NCI-H82 treated with DMSO at 0.1 percent for 48 hours (cell line): ENCODE measurements around the gene CFAP65.

Experiments
- DNase-seq: peaks from one replicate; lab custom pipeline; 2025; ENCODE audit not compliant: unreplicated experiment; lab: John Stamatoyannopoulos, UW

CFAP65 gene

GRCh38 chr2:219062081-219062480 is 20.8 kb upstream of the CFAP65 start:
- DNase-seq = no peak

DNA sequence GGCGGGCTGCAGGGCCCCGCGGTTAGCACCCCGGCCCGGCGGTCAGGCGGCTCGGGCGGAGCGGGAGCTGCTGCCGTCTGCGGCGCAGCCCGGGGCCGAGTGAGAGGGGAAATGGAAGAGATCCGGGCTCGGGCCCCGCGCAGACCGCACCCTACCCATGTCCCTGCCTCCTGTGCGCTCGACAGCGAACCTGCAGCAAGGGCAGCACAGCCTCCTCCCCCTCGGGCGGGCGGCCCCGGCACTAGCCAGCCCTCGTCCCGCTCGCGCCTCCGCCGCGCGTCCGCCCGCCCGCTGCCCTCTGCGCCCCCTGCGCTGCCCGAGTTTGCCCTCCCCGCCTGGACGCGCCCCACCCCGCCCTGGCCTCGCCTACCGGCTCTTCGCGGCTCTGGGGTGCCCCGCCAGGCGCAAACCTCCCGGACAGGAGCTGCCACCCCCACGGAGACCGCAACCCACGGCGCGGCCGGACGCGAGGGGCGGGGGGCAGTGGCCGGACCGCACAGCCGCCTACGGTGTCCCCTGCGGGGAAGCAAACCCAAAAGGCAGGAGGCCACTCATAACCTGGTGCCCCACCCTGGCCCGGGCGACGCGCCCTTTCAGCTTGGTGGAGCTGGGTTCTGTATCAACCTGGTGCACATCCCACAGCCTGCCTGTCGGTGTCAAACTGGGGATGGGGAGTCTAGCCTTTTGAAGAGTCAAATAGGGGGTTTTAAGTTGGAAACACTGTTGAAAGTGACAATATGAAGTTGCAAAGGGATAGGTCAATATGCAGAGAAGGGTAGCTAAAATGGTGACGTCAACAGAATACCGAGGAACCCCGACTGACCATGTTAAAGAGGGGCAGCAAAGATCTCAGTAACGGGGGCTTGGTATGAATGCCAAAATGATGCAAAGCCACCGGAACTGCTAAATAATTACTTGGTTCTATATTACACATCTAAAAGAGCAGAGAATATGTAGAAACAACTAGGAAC is 19.8 kb upstream of the CFAP65 start, which contains the start of gene IHH:
Gene IHH, minus strand, starts transcription at position 101 of the 971 bp plus-strand sequence. CDS start 454 bp downstream, outside the sequence.
- DNase-seq = no peak

DNA sequence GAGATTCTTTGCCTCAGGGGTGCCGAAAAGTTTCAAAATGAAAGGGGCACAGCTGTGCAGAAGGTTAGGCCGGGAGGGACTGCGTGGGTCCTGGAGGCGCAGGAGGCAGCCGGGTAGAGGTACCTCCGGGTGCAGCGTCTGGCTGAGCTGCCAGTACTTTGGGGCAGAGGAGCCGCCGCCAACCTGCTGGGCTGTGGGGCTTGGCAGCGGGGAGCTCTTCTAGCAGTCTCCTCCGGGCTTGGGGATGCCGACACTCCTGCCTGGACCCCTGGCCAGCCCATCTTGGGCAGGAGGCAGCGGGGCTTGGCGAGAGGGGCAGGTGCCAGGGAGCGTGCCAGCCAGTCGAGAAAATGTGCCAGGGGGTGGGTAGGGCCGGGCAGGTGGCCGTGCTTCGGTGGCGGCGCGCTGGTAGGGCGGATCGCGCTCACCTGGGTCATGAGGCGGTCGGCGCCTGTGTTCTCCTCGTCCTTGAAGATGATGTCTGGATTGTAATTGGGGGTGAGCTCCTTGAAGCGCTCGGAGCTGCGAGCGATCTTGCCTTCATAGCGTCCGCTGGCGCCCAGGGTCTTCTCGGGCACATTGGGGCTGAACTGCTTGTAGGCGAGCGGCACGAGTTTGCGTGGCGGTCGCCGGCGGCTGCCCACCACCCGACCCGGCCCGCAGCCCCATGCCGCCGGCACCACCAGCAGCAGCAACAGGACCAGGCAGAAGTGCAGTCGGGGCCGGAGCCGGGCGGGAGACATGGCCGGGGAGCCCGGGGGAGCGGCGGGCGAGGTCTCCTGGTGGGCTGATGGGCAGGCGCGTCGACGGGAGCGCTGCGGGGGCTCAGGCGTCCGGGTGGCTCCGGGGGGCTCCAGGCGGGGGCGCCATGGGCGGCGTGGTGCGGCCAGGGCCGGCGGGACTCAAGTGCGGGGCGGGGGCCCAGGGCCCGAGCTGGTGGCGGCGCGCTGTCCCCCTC is 18.7 kb upstream of the CFAP65 start:
- DNase-seq = no peak

GRCh38 chr2:219059375-219059724 is 18.0 kb upstream of the CFAP65 start:
- no peak for DNase-seq

- DNase-seq = no peak
Measured at GRCh38 chr2:219058541-219059374, 17.4 kb upstream of the CFAP65 start.

GRCh38 chr2:219057709-219058540 is 16.6 kb upstream of the CFAP65 start:
- DNase-seq = peak; percentile 37

GRCh38 chr2:219056896-219057708 is 15.8 kb upstream of the CFAP65 start:
- DNase-seq = no peak

DNA sequence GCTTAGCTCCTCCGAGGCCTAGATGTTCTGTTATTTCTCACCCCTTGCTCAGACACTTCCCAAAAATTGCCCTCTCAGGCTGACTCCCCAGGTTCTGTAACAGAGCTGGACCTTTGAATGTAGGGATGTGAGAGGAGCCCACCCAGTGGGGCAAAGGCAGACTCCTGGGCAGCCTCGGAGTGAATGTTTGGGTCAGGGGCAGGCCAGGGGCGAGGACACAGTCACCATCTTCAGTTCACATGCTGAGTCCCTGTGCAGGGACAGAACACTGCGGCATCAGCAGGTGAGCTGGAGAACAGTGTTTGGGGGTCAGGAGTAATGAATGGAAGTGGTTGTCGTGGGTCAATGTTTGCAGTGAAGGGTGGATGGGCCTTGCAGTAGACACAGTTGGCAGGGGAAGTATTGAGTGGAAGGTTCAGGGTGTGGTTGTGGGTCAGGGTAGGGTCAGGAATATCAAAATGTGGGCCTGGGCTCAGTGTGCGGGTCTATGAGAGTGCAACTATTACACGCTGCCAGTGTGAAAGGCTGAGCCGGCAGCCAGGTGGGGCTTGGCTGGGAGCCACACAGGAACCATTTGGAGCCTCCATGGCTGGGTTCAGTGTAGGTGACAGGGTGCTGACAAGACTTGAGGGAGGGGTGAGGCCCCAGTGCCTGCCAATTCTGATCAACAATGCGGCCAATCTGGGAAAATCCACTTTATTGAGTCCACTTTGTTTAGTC is 15.0 kb upstream of the CFAP65 start:
- no peak for DNase-seq

- DNase-seq = no peak
Measured at GRCh38 chr2:219054956-219055903, 13.9 kb upstream of the CFAP65 start.

GRCh38 chr2:219049282-219049681 is 8.0 kb upstream of the CFAP65 start:
- no peak for DNase-seq

DNA sequence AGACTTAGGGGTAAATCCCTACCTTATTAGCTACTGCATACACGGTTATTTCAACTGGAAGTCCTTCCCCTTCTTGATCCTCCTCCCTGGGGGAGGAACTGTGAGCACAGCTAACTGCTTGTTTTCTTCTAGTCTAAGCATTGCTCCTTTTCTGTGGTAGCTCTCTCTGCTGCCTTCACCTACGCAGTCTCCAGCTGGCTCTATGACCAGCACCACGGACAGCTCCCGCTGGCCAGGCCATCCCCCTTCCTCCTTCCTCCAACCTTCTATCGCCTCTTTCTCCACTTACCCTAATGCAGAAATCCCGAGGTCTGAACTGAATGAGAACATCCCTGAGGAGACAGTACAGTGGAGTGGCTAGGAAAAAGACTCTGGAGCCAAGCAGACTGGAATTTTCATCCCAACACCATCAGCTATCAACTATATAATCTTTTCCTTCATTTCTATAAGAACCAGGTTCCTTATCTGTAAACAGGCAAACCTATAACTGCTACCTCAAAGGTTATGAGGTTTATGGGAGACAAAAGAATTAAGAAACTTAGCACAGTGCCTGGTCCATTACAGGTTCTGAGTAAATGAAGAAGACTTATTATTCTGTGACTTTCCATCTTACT is 4.7 kb upstream of the CFAP65 start:
- DNase-seq = no peak

- no peak for DNase-seq
Measured at GRCh38 chr2:219042750-219043149, 1.4 kb upstream of the CFAP65 start.

- DNase-seq = no peak
Measured at GRCh38 chr2:219042157-219042556, 841 bp upstream of the CFAP65 start.

GRCh38 chr2:219038600-219038999 is 2.7 kb downstream of the CFAP65 start:
- DNase-seq = no peak

DNA sequence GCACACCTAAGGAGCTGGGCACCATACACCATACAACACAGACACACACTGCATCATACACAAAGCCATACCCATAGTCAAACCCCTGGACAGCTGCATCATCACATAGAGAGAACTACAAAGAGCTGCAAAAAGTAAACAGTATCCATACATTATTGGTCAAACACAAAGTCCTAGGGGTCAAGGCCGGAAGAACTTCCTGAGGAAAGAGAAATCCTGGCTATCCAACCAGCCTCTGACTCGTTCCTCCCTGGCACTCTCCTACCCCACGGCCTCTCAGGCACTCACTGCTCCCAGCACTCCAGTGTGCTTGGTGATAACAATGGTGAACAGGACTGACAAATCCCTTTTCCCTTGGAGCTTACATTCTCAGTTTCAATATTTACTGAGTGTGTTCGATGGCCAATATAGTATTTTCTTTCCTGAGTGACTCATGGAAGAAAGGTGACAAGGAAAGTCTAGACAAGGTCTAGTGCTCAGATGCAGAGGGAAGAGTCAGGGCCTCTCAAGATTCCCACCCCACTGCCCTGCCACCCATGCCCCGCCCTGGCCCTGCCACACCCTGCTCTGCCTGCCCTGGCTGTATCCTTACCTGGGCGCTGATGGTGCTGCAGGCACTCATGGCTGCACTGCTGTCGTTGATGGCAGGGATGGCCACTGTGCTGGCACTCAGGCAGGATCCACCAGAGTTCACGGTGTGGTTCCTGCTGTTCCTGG is 3.4 kb downstream of the CFAP65 start:
- no peak for DNase-seq

GRCh38 chr2:219035942-219036341 is 5.4 kb downstream of the CFAP65 start:
- no peak for DNase-seq
